Measurements from ENCODE around the gene GGA1. TPM values are rescaled to one million over a fixed set of nuclear protein-coding genes. Genes with fewer than 3 reads are reported as not detected.

GGA1 gene
- total and polyA plus RNA-seq, 9 of the 15 experiments (the other 6 are each of a cell fraction or from before 2014, with no cell fraction given): 1.5 to 69.5 (median 31.6) TPM

DNA sequence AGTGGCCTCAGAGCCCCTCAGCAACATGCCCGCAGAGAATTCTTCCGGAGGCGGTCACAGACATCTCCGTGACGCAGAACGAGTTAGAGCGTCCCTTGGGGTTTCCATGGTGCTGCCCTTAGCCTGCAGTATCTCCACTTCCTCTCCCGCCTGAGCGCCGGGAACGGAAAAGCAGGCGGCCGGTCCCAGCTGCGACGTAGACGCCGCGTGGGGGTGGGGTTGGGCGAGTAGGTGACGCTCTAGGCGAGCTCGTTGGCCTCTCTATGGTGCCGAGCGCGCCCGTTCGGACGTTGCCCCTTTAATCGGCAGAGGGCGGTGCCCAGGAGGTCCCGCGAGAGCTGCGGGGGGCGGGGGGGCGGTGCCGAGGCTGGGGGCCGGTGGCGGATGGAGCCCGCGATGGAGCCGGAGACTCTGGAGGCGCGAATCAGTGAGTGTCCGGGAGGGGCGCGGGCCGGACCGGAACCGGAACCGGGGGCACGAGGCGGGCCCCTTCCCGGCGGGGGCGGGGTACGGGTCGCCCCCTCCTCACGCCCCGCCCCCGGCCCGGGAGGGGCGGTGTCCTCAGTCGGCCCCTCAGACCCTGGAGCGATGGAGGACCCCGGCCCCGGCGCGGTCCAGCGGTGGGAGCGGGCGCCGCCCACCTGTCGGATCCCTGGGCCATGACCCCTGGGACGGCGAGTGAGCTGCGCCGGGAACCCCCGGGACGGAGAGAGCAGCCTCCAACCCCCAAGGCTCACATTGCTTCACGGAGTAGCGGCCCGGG is at the start of gene GGA1 (continued):
- TF ChIP-seq JUND (IDR thresholded peaks at IDR 0.05; ENCODE audit: borderline replicate concordance, low read depth, low read length): peak; percentile 51; the same call in 1 of the 2 replicates
- peak; percentile 28; the same call in 1 of the 3 replicates for TF ChIP-seq JUND (tag; IDR thresholded peaks at IDR 0.05; ENCODE audit: borderline replicate concordance, low read depth, low read length)
- TF ChIP-seq, protein P1, sequence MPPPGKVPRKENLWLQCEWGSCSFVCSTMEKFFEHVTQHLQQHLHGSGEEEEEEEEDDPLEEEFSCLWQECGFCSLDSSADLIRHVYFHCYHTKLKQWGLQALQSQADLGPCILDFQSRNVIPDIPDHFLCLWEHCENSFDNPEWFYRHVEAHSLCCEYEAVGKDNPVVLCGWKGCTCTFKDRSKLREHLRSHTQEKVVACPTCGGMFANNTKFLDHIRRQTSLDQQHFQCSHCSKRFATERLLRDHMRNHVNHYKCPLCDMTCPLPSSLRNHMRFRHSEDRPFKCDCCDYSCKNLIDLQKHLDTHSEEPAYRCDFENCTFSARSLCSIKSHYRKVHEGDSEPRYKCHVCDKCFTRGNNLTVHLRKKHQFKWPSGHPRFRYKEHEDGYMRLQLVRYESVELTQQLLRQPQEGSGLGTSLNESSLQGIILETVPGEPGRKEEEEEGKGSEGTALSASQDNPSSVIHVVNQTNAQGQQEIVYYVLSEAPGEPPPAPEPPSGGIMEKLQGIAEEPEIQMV (tag; conservative IDR thresholded peaks at IDR 0.05; ENCODE audit: low read depth): no peak
- TF ChIP-seq ZNF124 (CRISPR knock-in tag; IDR thresholded peaks at IDR 0.05): no peak
- TF ChIP-seq, protein P2, sequence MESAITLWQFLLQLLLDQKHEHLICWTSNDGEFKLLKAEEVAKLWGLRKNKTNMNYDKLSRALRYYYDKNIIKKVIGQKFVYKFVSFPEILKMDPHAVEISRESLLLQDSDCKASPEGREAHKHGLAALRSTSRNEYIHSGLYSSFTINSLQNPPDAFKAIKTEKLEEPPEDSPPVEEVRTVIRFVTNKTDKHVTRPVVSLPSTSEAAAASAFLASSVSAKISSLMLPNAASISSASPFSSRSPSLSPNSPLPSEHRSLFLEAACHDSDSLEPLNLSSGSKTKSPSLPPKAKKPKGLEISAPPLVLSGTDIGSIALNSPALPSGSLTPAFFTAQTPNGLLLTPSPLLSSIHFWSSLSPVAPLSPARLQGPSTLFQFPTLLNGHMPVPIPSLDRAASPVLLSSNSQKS (CRISPR knock-in tag; IDR thresholded peaks at IDR 0.05): no peak
- no peak; the same call in 1 of the 2 replicates for TF ChIP-seq DPF2 (IDR thresholded peaks at IDR 0.05)
- TF ChIP-seq DDX20 (tag; IDR thresholded peaks at IDR 0.05; ENCODE audit: low read depth): no peak
- TF ChIP-seq XRCC3 (IDR thresholded peaks at IDR 0.05): no peak
- no peak for TF ChIP-seq RBM22 (IDR thresholded peaks at IDR 0.05; ENCODE audit: low read depth, low read length, poor library complexity, severe bottlenecking)
- no peak for TF ChIP-seq SMAD1 (IDR thresholded peaks at IDR 0.05; ENCODE audit: low read depth, low read length, partially characterized antibody)
- peak; percentile 83; the same call in 1 of the 2 replicates for TF ChIP-seq CREB1 (IDR thresholded peaks at IDR 0.05)
- TF ChIP-seq CREB1 (CRISPR knock-in tag; IDR thresholded peaks at IDR 0.05): peak; percentile 92
- TF ChIP-seq NFE2 (IDR thresholded peaks at IDR 0.05; ENCODE audit: low read depth): no peak
- no peak for TF ChIP-seq ZKSCAN1 (IDR thresholded peaks at IDR 0.05; ENCODE audit: low read depth, low read length)
- peak; percentile 31; the same call in 1 of the 2 replicates for TF ChIP-seq ZNF766 (CRISPR knock-in tag; conservative IDR thresholded peaks at IDR 0.05)
- TF ChIP-seq, protein P3, sequence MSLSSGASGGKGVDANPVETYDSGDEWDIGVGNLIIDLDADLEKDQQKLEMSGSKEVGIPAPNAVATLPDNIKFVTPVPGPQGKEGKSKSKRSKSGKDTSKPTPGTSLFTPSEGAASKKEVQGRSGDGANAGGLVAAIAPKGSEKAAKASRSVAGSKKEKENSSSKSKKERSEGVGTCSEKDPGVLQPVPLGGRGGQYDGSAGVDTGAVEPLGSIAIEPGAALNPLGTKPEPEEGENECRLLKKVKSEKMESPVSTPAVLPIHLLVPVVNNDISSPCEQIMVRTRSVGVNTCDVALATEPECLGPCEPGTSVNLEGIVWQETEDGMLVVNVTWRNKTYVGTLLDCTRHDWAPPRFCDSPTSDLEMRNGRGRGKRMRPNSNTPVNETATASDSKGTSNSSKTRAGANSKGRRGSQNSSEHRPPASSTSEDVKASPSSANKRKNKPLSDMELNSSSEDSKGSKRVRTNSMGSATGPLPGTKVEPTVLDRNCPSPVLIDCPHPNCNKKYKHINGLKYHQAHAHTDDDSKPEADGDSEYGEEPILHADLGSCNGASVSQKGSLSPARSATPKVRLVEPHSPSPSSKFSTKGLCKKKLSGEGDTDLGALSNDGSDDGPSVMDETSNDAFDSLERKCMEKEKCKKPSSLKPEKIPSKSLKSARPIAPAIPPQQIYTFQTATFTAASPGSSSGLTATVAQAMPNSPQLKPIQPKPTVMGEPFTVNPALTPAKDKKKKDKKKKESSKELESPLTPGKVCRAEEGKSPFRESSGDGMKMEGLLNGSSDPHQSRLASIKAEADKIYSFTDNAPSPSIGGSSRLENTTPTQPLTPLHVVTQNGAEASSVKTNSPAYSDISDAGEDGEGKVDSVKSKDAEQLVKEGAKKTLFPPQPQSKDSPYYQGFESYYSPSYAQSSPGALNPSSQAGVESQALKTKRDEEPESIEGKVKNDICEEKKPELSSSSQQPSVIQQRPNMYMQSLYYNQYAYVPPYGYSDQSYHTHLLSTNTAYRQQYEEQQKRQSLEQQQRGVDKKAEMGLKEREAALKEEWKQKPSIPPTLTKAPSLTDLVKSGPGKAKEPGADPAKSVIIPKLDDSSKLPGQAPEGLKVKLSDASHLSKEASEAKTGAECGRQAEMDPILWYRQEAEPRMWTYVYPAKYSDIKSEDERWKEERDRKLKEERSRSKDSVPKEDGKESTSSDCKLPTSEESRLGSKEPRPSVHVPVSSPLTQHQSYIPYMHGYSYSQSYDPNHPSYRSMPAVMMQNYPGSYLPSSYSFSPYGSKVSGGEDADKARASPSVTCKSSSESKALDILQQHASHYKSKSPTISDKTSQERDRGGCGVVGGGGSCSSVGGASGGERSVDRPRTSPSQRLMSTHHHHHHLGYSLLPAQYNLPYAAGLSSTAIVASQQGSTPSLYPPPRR (CRISPR knock-in tag; IDR thresholded peaks at IDR 0.05; ENCODE audit: borderline replicate concordance): no peak
- TF ChIP-seq TAF9B (IDR thresholded peaks at IDR 0.05; ENCODE audit: partially characterized antibody): peak; percentile 77
- TF ChIP-seq DACH1 (IDR thresholded peaks at IDR 0.05; ENCODE audit: partially characterized antibody): no peak
- TF ChIP-seq MEIS2 (IDR thresholded peaks at IDR 0.05; ENCODE audit: partially characterized antibody): no peak
- peak; percentile 92 for TF ChIP-seq ETV1 (tag; conservative IDR thresholded peaks at IDR 0.05; ENCODE audit: low read depth)
- TF ChIP-seq ZNF583 (CRISPR knock-in tag; IDR thresholded peaks at IDR 0.05): peak; percentile 73; the same call in 1 of the 2 replicates

Data from K562 (cell line).